OCI-LY1 (cell line): Measurements from ENCODE around the gene MLH3.

Experiments used
- H2AFZ ChIP-seq: fragments of 200-600 bp; sonication (generic), shearing (Covaris generic); 2 replicates; pipeline ENCODE4 v1.6.0; 2014; ENCODE audit warnings: antibody characterized with exemption, mild to moderate bottlenecking, low read length
- H3F3A ChIP-seq: fragments of 200-600 bp; sonication (generic), shearing (Covaris generic); 2 replicates; pipeline ENCODE4 v1.6.0; 2014; ENCODE audit warnings: mild to moderate bottlenecking, antibody characterized with exemption, low read length, moderate library complexity; ENCODE audit not compliant: insufficient read depth
- H3K27ac ChIP-seq: fragments of 200-600 bp; sonication (generic); 2 replicates; pipeline ENCODE4 v1.5.1; 2014; ENCODE audit warnings: low read length, mixed run types, mild to moderate bottlenecking, low read depth; ENCODE audit not compliant: poor library complexity, severe bottlenecking
- H3K27me3 ChIP-seq: fragments of 200-600 bp; sonication (generic); 2 replicates; pipeline ENCODE4 v1.6.0; 2014; ENCODE audit warnings: antibody characterized with exemption, mild to moderate bottlenecking, low read length, moderate library complexity; ENCODE audit not compliant: insufficient read depth
- H3K36me3 ChIP-seq: fragments of 200-600 bp; sonication (generic); 2 replicates; pipeline ENCODE4 v1.6.1; 2014; ENCODE audit warnings: mild to moderate bottlenecking, antibody characterized with exemption, low read length, moderate library complexity, mixed read lengths; ENCODE audit not compliant: insufficient read depth
- H3K4me1 ChIP-seq: fragments of 200-600 bp; sonication (generic); 2 replicates; pipeline ENCODE4 v1.5.1; 2014; ENCODE audit warnings: mild to moderate bottlenecking, low read length, moderate library complexity; ENCODE audit not compliant: insufficient read depth, severe bottlenecking
- H3K4me2 ChIP-seq: fragments of 200-600 bp; sonication (generic), shearing (Covaris generic); 2 replicates; pipeline ENCODE4 v1.6.1; 2014; ENCODE audit warnings: low read length
- H3K4me3 ChIP-seq: fragments of 200-600 bp; sonication (generic); 2 replicates; pipeline ENCODE4 v1.5.1; 2014; ENCODE audit warnings: low read length, low read depth, mild to moderate bottlenecking, mixed read lengths; ENCODE audit not compliant: poor library complexity, severe bottlenecking
- H3K79me2 ChIP-seq: fragments of 200-600 bp; shearing (Covaris generic); 2 replicates; pipeline ENCODE4 v1.6.1; 2016; ENCODE audit warnings: mixed run types, low read length, mixed read lengths; ENCODE audit not compliant: insufficient read depth
- H3K9ac ChIP-seq: fragments of 200-600 bp; sonication (generic), shearing (Covaris generic); 2 replicates; pipeline ENCODE4 v1.6.1; 2014; ENCODE audit warnings: mild to moderate bottlenecking, low read length, mixed read lengths
- H3K9me2 ChIP-seq: fragments of 200-600 bp; sonication (generic), shearing (Covaris generic); 2 replicates; pipeline ENCODE4 v1.6.1; 2014; ENCODE audit warnings: low read depth, mild to moderate bottlenecking, low read length, mixed read lengths
- H3K9me3 ChIP-seq: fragments of 200-600 bp; shearing (Covaris generic); 2 replicates; pipeline ENCODE4 v1.6.1; 2014; ENCODE audit warnings: low read length, mixed read lengths
- H4K20me1 ChIP-seq: fragments of 200-600 bp; sonication (generic), shearing (Covaris generic); 2 replicates; pipeline ENCODE4 v1.6.0; 2016; ENCODE audit warnings: mild to moderate bottlenecking, low read length; ENCODE audit not compliant: insufficient read depth
- CTCF ChIP-seq: fragments of 200-600 bp; sonication (generic), shearing (Covaris generic); IDR thresholded peaks from 2 replicates; pipeline ENCODE4 v1.5.1; 2017; ENCODE audit warnings: mild to moderate bottlenecking, antibody characterized with exemption, low read length, moderate library complexity, mixed read lengths
- EZH2 ChIP-seq: fragments of 200-600 bp; sonication (generic), shearing (Covaris generic); IDR thresholded peaks from 2 replicates; pipeline ENCODE4 v1.8.0; 2017; ENCODE audit warnings: borderline replicate concordance, mixed run types, mild to moderate bottlenecking, antibody characterized with exemption, low read length, moderate library complexity, mixed read lengths

The MLH3 gene

GRCh38 chr14:75063491-75064204 lies 12.4 kb upstream of the MLH3 start, which contains the start of gene ACYP1:
TSS of gene ACYP1 (minus strand) at chr14:75064024. CDS start at chr14:75063553, 471 bp downstream.
- Histone ChIP-seq H3K27me3 (no peaks in the 10 kb centered on the region), H3K9me2 (no peaks in the 10 kb centered on the region), H4K20me1 (no peaks in the 10 kb centered on the region), H3K4me1 (peaks cover 30% of the 10 kb centered on the region), H3K4me2 (peak within 1 kb of the TSS; percentile 97), H3K79me2 (peaks cover 18% of the 10 kb centered on the region; the same call in 1 of the 2 replicates), H3K27ac (peak within 1 kb of the TSS; percentile 11), H3K4me3 (peak within 1 kb of the TSS; percentile 89), H3K36me3 (peaks cover 27% of the 10 kb centered on the region), H3K9ac (peak within 1 kb of the TSS; percentile 88), H2AFZ (no peak within 1 kb of the TSS), H3F3A (no peaks in the 10 kb centered on the region), H3K9me3 (no peaks in the 10 kb centered on the region)
- TF ChIP-seq EZH2 (no peak), CTCF (no peak)

- Histone ChIP-seq H3K4me1 (peaks cover 24% of the 10 kb centered on the region), H3K9me3 (no peaks in the 10 kb centered on the region), H3K4me3 (peak overlapping the region; percentile 89), H3K36me3 (peaks cover 31% of the 10 kb centered on the region), H3K4me2 (peak overlapping the region; percentile 97), H3F3A (no peaks in the 10 kb centered on the region), H3K79me2 (peaks cover 18% of the 10 kb centered on the region; the same call in 1 of the 2 replicates), H3K27ac (peak overlapping the region; percentile 11), H3K9ac (peak overlapping the region; percentile 88), H2AFZ (no peak overlapping the region), H3K27me3 (no peaks in the 10 kb centered on the region), H4K20me1 (no peaks in the 10 kb centered on the region), H3K9me2 (no peaks in the 10 kb centered on the region)
- TF ChIP-seq CTCF (no peak), EZH2 (no peak)
Measured at GRCh38 chr14:75063013-75063412, 11.7 kb upstream of the MLH3 start.

GRCh38 chr14:75060420-75060819 lies 9.2 kb upstream of the MLH3 start:
- Histone ChIP-seq H3K4me1 (peaks cover 13% of the 10 kb centered on the region), H3K27ac (no peak overlapping the region), H3K9ac (no peak overlapping the region), H3F3A (no peaks in the 10 kb centered on the region), H3K9me3 (no peaks in the 10 kb centered on the region), H3K36me3 (peaks cover 37% of the 10 kb centered on the region), H3K4me3 (no peak overlapping the region), H3K79me2 (peaks cover 18% of the 10 kb centered on the region; the same call in 1 of the 2 replicates), H3K9me2 (no peaks in the 10 kb centered on the region), H2AFZ (no peak overlapping the region), H3K4me2 (no peak overlapping the region), H4K20me1 (no peaks in the 10 kb centered on the region), H3K27me3 (no peaks in the 10 kb centered on the region)
- TF ChIP-seq EZH2, result no peak
- TF ChIP-seq CTCF, result no peak
